Measurements from ENCODE around the gene FLYWCH1. TPM values are rescaled to one million over a fixed set of nuclear protein-coding genes. Genes with fewer than 3 reads are reported as not detected.

The FLYWCH1 gene
- total RNA-seq, 1 experiment from 2014 or later, result 23.3 TPM

DNA sequence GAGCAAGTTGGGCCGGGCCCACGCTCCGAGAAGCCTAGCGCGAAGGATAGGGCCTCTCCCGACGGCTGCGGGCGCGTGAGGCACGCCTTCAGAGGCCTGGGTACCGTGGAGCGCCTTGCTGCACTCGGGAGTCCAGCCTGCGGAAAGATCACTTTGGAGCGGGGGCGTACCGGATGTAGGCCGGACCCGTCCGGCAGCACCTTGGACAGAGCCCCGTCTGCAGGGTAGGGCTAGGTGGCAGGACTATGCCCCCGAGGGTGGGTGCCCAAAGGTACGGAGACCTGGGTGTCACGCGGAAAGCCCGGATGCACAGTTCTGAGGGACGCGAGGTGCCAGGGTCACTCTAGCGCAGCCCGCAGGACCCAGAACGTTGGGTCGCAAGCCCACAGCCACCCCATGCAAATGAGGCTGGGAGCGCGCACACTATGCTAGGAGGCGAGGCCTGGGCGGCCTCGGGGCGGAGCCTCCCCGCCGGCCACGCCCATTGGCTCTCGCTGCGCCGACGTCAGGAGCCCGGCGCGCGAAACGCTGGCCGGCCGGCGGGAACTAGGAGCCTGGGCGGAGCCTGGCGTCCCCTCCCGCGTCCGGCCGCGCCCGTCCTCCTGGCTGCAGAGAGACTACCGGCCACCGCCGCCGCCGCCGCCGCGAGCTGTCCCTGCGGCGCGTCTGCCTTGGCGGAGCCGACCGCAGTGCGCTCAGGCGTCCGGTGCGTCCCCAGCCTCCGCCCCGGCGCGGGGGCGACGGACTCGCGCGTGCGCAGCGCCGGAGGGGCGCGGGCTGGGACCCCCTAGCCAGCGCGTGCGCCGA, 57.2 kb downstream of the FLYWCH1 start, which contains the start of gene PAQR4:
PAQR4 (plus strand) TSS at position 611 of the 807 bp plus-strand sequence. CDS start 327 bp downstream, outside the sequence.
- Histone ChIP-seq H3K27me3 (replicated peaks; ENCODE audit: control insufficient read depth, insufficient read depth, low read length) (no peaks in the 10 kb centered on the region), H3K4me1 (peaks cover 11% of the 10 kb centered on the region), H3K4me3 (ENCODE audit: low read depth, low read length) (peak within 1 kb of the TSS; percentile 82), H3K9me3 (no peaks in the 10 kb centered on the region), H3K36me3 (ENCODE audit: control insufficient read depth, insufficient read depth, low read length) (no peaks in the 10 kb centered on the region)
- peak within 1 kb of the TSS; percentile 50 for H3K27ac Mint-ChIP-seq (ENCODE audit: unreplicated experiment)
- peaks cover 45% of the 10 kb centered on the region for H3K36me3 Mint-ChIP-seq (ENCODE audit: insufficient read depth, unreplicated experiment)
- ChIA-PET CTCF (interaction anchor here (0.6 to 1.5 kb wide), 7 partner anchors 9 to 946 kb away, joined by 3 to 10 read pairs (median 4); partner anchors contain the start of genes HCFC1R1 and PKMYT1), POLR2A (interaction anchor here (0.6 kb wide), 1 partner anchor 140 kb away, joined by 4 read pairs; no protein-coding TSS in a partner anchor)
- no TSS peak for BruUV-seq (replicated peaks)
- peak within 1 kb of the TSS; percentile 75 for H3K4me3 Mint-ChIP-seq (ENCODE audit: unreplicated experiment)
- no peaks in the 10 kb centered on the region for H3K9me3 Mint-ChIP-seq (ENCODE audit: unreplicated experiment)
- TF ChIP-seq, protein P1, sequence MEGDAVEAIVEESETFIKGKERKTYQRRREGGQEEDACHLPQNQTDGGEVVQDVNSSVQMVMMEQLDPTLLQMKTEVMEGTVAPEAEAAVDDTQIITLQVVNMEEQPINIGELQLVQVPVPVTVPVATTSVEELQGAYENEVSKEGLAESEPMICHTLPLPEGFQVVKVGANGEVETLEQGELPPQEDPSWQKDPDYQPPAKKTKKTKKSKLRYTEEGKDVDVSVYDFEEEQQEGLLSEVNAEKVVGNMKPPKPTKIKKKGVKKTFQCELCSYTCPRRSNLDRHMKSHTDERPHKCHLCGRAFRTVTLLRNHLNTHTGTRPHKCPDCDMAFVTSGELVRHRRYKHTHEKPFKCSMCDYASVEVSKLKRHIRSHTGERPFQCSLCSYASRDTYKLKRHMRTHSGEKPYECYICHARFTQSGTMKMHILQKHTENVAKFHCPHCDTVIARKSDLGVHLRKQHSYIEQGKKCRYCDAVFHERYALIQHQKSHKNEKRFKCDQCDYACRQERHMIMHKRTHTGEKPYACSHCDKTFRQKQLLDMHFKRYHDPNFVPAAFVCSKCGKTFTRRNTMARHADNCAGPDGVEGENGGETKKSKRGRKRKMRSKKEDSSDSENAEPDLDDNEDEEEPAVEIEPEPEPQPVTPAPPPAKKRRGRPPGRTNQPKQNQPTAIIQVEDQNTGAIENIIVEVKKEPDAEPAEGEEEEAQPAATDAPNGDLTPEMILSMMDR (IDR thresholded peaks at IDR 0.05; ENCODE audit: insufficient read depth in 1 of 2, low read depth in 1 of 2, low read length in 1 of 2, severe bottlenecking in 1 of 2, unreplicated experiment in 1 of 2), result no peak
- no peaks in the 10 kb centered on the region for H3K27me3 Mint-ChIP-seq (ENCODE audit: insufficient read depth, unreplicated experiment)
- DNase-seq, result peak; percentile 85 to 92
- intact Hi-C loops (cut with micrococcal nuclease; ENCODE audit: unreplicated experiment), result no loop called here
- no peaks in the 10 kb centered on the region for H3K4me1 Mint-ChIP-seq (ENCODE audit: low read depth, unreplicated experiment)

DNA sequence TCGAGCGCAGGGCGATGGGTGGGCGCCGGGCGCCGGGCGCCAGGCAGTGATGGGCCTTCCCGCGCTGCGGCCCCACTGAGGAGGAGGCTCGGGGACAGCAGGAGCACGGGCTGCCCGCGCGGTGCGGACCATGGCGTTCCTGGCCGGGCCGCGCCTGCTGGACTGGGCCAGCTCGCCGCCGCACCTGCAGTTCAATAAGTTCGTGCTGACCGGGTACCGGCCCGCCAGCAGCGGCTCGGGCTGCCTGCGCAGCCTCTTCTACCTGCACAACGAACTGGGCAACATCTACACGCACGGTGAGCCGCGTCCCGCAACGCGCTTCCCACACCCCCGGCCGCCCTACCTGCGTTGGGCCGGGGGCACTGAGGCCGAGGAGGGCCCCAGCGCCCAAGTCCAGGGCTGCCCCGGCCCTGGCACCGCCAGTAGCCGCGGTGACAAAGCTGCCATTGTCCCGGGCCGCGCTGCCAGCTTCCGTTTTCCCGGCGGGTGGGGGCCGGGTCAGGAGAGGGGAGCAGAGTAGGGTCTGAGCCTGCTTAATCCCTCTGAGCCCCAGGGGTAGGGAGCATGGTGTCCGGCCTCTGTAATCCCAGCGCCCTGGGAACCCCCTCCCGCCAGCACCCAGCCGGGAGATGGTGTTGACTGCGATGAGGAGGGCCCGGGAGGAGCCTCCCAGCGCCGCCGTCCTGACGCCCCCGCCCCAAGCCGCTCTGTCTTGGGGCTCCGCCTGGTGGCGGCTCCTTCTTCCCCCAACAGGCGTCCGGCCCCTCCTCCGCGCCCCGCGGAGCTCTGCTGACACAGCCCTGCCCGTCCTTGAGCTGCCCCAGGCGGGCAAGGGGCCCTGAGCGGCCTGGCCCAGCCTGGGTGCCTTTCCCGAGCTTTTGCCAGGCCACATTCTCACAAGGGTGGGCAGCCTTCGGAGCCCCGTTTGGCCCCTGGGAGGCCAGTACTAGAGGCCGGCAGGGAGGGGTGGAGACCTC, 58.1 kb downstream of the FLYWCH1 start:
- Mint-ChIP-seq H3K27ac (ENCODE audit: unreplicated experiment) (no peak overlapping the region), H3K27me3 (ENCODE audit: insufficient read depth, unreplicated experiment) (no peaks in the 10 kb centered on the region), H3K36me3 (ENCODE audit: insufficient read depth, unreplicated experiment) (peaks cover 41% of the 10 kb centered on the region), H3K4me3 (ENCODE audit: unreplicated experiment) (peak overlapping the region; percentile 75), H3K4me1 (ENCODE audit: low read depth, unreplicated experiment) (no peaks in the 10 kb centered on the region), H3K9me3 (ENCODE audit: unreplicated experiment) (no peaks in the 10 kb centered on the region)
- intact Hi-C loops (cut with micrococcal nuclease; ENCODE audit: unreplicated experiment), result no loop called here
- no peaks in the 10 kb centered on the region for H3K9me3 ChIP-seq
- CTCF ChIA-PET, result interaction anchor here (0.6 to 1.5 kb wide), 9 partner anchors 10 to 947 kb away, joined by 3 to 10 read pairs (median 3); partner anchors contain the start of genes HCFC1R1 and PKMYT1
- TF ChIP-seq, protein P1 (IDR thresholded peaks at IDR 0.05; ENCODE audit: insufficient read depth in 1 of 2, low read depth in 1 of 2, low read length in 1 of 2, severe bottlenecking in 1 of 2, unreplicated experiment in 1 of 2), result peak; percentile 46 to 70
- peak overlapping the region; percentile 82 for H3K4me3 ChIP-seq (ENCODE audit: low read depth, low read length)
- peaks cover 11% of the 10 kb centered on the region for H3K4me1 ChIP-seq
- TSS peak; percentile 24 for BruUV-seq (replicated peaks)
- H3K27me3 ChIP-seq (replicated peaks; ENCODE audit: control insufficient read depth, insufficient read depth, low read length), result no peaks in the 10 kb centered on the region
- POLR2A ChIA-PET, result interaction anchor here (0.6 kb wide), 2 partner anchors 139 to 1405 kb away, joined by 3 to 4 read pairs; no protein-coding TSS in a partner anchor
- H3K36me3 ChIP-seq (ENCODE audit: control insufficient read depth, insufficient read depth, low read length), result no peaks in the 10 kb centered on the region
- DNase-seq, result peak; percentile 72 to 83

DNA sequence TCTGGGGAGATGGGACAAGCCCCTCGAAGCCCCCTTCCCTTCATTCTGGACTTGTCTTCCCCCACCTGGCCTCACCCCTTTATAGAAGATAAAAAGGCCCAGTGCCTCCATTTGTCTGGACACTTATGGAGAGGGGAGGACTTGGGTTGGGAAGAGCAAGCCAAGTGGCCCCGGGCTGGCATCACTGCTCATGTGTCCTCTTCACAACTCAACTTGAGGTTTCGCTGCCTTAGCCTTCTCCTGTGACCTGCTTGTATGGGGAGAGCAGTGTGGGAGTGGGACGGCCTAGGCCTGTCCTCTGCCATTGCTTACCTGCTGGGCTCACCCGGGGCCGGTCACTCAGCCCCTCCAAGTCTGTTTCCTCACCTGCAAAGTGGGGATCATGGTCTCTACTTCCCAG, 58.8 kb downstream of the FLYWCH1 start:
- no peaks in the 10 kb centered on the region for H3K9me3 ChIP-seq
- no peaks in the 10 kb centered on the region for H3K9me3 Mint-ChIP-seq (ENCODE audit: unreplicated experiment)
- peak in 1 of 2 experiments; percentile 32 for DNase-seq
- H3K4me3 ChIP-seq (ENCODE audit: low read depth, low read length), result peak overlapping the region; percentile 82
- H3K4me3 Mint-ChIP-seq (ENCODE audit: unreplicated experiment), result peak overlapping the region; percentile 64
- TF ChIP-seq, protein P1 (IDR thresholded peaks at IDR 0.05; ENCODE audit: insufficient read depth in 1 of 2, low read depth in 1 of 2, low read length in 1 of 2, severe bottlenecking in 1 of 2, unreplicated experiment in 1 of 2), result no peak
- no peaks in the 10 kb centered on the region for H3K36me3 ChIP-seq (ENCODE audit: control insufficient read depth, insufficient read depth, low read length)
- H3K4me1 Mint-ChIP-seq (ENCODE audit: low read depth, unreplicated experiment), result no peaks in the 10 kb centered on the region
- H3K27me3 Mint-ChIP-seq (ENCODE audit: insufficient read depth, unreplicated experiment), result no peaks in the 10 kb centered on the region
- ChIA-PET CTCF (interaction anchor here (0.6 to 1.5 kb wide), 7 partner anchors 9 to 165 kb away, joined by 3 to 10 read pairs (median 4); partner anchors contain the start of gene PKMYT1), POLR2A (no interaction called here)
- H3K27me3 ChIP-seq (replicated peaks; ENCODE audit: control insufficient read depth, insufficient read depth, low read length), result no peaks in the 10 kb centered on the region
- H3K36me3 Mint-ChIP-seq (ENCODE audit: insufficient read depth, unreplicated experiment), result peaks cover 41% of the 10 kb centered on the region
- no TSS peak for BruUV-seq (replicated peaks)
- no peak overlapping the region for H3K27ac Mint-ChIP-seq (ENCODE audit: unreplicated experiment)
- peaks cover 11% of the 10 kb centered on the region for H3K4me1 ChIP-seq
- intact Hi-C loops (cut with micrococcal nuclease; ENCODE audit: unreplicated experiment), result no loop called here

All from Caco-2 (cell line).